GM12878 (cell line): ENCODE results near the gene SLC36A3. TPM values are rescaled to one million over a fixed set of nuclear protein-coding genes. Genes with fewer than 3 reads are reported as not detected.

Experiments
- BCLAF1 ChIP-seq: fragments of 450-650 bp; IDR thresholded peaks from 2 replicates; pipeline ENCODE4 v1.6.1; 2017; ENCODE audit warnings: antibody characterized with exemption, mild to moderate bottlenecking, moderate library complexity
- BHLHE40 ChIP-seq, 2 experiments: fragments of 450-650 bp in 1 of 2; IDR thresholded peaks; 2 replicates each; pipeline ENCODE4 v1.6.1; 2011 to 2017; ENCODE audit warnings: low read depth in 2 of 2, borderline replicate concordance in 1 of 2, improper control_type of control experiment in 1 of 2, low read length in 1 of 2, mild to moderate bottlenecking in 1 of 2
- DPF2 ChIP-seq: fragments of 450-650 bp; IDR thresholded peaks from 2 replicates; pipeline ENCODE4 v1.6.1; 2017; ENCODE audit warnings: mild to moderate bottlenecking
- EZH2 ChIP-seq: IDR thresholded peaks from 2 replicates; pipeline ENCODE4 v1.6.1; 2012; ENCODE audit warnings: low read depth, mild to moderate bottlenecking, control low read depth, inconsistent platforms, low read length, borderline replicate concordance; ENCODE audit not compliant: control insufficient read depth
- JUNB ChIP-seq: IDR thresholded peaks from 2 replicates; pipeline ENCODE4 v1.6.1; 2016; ENCODE audit warnings: antibody characterized with exemption, mild to moderate bottlenecking
- MEF2B ChIP-seq: fragments of 450-650 bp; IDR thresholded peaks from 2 replicates; pipeline ENCODE4 v1.6.1; 2018; ENCODE audit warnings: mild to moderate bottlenecking, moderate library complexity; ENCODE audit not compliant: partially characterized antibody, poor library complexity, severe bottlenecking
- MTA2 ChIP-seq: fragments of 450-650 bp; IDR thresholded peaks from 2 replicates; pipeline ENCODE4 v1.6.1; 2016; ENCODE audit warnings: low read depth, mild to moderate bottlenecking, moderate library complexity
- MYC ChIP-seq: IDR thresholded peaks from 2 replicates; pipeline ENCODE4 v1.6.1; 2011; ENCODE audit warnings: mild to moderate bottlenecking, low read length, moderate library complexity, inconsistent platforms; ENCODE audit not compliant: insufficient read depth, insufficient replicate concordance, insufficient read length, severe bottlenecking
- NFXL1 ChIP-seq: fragments of 450-650 bp; IDR thresholded peaks from 2 replicates; pipeline ENCODE4 v1.6.1; 2017; ENCODE audit warnings: antibody characterized with exemption, mild to moderate bottlenecking, borderline replicate concordance
- PKNOX1 ChIP-seq: fragments of 450-650 bp; IDR thresholded peaks from 2 replicates; pipeline ENCODE4 v1.6.1; 2016; ENCODE audit warnings: mild to moderate bottlenecking
- POLR2A ChIP-seq: IDR thresholded peaks from 2 replicates; pipeline ENCODE4 v1.6.1; 2011; ENCODE audit warnings: low read depth, mild to moderate bottlenecking, low read length
- RAD21 ChIP-seq: IDR thresholded peaks from 2 replicates; pipeline ENCODE4 v1.6.1; 2011; ENCODE audit warnings: mild to moderate bottlenecking, low read depth, low read length, moderate library complexity; ENCODE audit not compliant: insufficient read depth
- RELA ChIP-seq: fragments of 450-650 bp; IDR thresholded peaks from 2 replicates; pipeline ENCODE4 v1.8.0; 2014; ENCODE audit warnings: borderline replicate concordance; ENCODE audit not compliant: partially characterized antibody
- TCF12 ChIP-seq: IDR thresholded peaks from 2 replicates; pipeline ENCODE4 v1.6.1; 2011; ENCODE audit warnings: low read depth, mild to moderate bottlenecking, low read length
- TCF3 ChIP-seq: IDR thresholded peaks from 2 replicates; pipeline ENCODE4 v1.6.1; 2012; ENCODE audit warnings: low read depth, mild to moderate bottlenecking, low read length, borderline replicate concordance; ENCODE audit not compliant: insufficient read depth
- ZBTB4 ChIP-seq: fragments of 450-650 bp; formaldehyde crosslinking; IDR thresholded peaks from 2 replicates; pipeline ENCODE4 v1.4.0; 2022; ENCODE audit warnings: mild to moderate bottlenecking, moderate library complexity
- ZNF217 ChIP-seq: fragments of 450-650 bp; IDR thresholded peaks from 2 replicates; pipeline ENCODE4 v1.6.1; 2017; ENCODE audit warnings: antibody characterized with exemption, mild to moderate bottlenecking
- ZNF687 ChIP-seq: fragments of 450-650 bp; IDR thresholded peaks from 2 replicates; pipeline ENCODE4 v1.6.1; 2017; ENCODE audit warnings: mild to moderate bottlenecking, moderate library complexity
- polyA plus RNA-seq, 11 experiments: library from polyadenylated mRNA; depleted of rRNA in 4 of 11; unstranded in 6 of 11; stranded (reverse) in 5 of 11; fragments of >200 nt; fragmentation: Nextera tagmentation in 4 of 11; fragmentation: Illumina TruSeq in 1 of 11; extraction: Ambion mirVana in 4 of 11; extraction: Trizol in 1 of 11; gene quantifications; 1 replicate in 1 of 11; 2 replicates in 10 of 11; pipeline versions ENCODE4 v1.2.1 to v1.2.3, GENCODE V29; 2011 to 2016; ENCODE audit warnings: inconsistent platforms in 2 of 11, missing spikeins in 2 of 11, low read depth in 1 of 11
- total RNA-seq, 4 experiments: library from RNA; depleted of rRNA in 3 of 4; stranded (reverse); fragments of >200 nt in 3 of 4; fragmentation: Illumina TruSeq in 1 of 4; extraction: Trizol in 1 of 4; gene quantifications; 2 replicates each; pipeline versions ENCODE4 v1.2.1 to v1.2.3, GENCODE V29; 2013 to 2021

SLC36A3 gene
- total and polyA plus RNA-seq, 10 of the 15 experiments (the other 5 are each of a cell fraction or from before 2014, with no cell fraction given) = 0.03 TPM; not detected in 9

- no peak for TF ChIP-seq ZBTB4 (CRISPR knock-in tag)
- no peak for TF ChIP-seq MEF2B
- TF ChIP-seq ZNF217 = no peak
- TF ChIP-seq TCF3 = no peak
- no peak for TF ChIP-seq BCLAF1
- TF ChIP-seq JUNB = no peak
- TF ChIP-seq EZH2 = no peak
- peak; percentile 58 for TF ChIP-seq POLR2A
- no peak for TF ChIP-seq RELA
- 0 out of 2 replicates have a peak, but pooled peaks have one; percentile 13 for TF ChIP-seq RAD21
- TF ChIP-seq ZNF687 = 0 out of 2 replicates have a peak, but pooled peaks have one; percentile 45
- TF ChIP-seq TCF12 = no peak
- no peak for TF ChIP-seq MYC
- peak in 1 of 2 experiments; percentile 36; a peak in 2 of 4 replicates for TF ChIP-seq BHLHE40 (IDR thresholded peaks at IDR 0.05; ENCODE audit: borderline replicate concordance in 1 of 2, low read depth in 2 of 2, low read length in 1 of 2)
- no peak for TF ChIP-seq MTA2
- no peak for TF ChIP-seq NFXL1
- TF ChIP-seq DPF2 = no peak
- no peak for TF ChIP-seq PKNOX1
These were observed 68.9 kb downstream of the SLC36A3 start (continued) for GRCh38 chr5:151234476-151235238.
